Gastrocnemius medialis (tissue), 4 donors: ENCODE data around the gene UQCC2.

Experiments used
- POLR2A ChIP-seq, 2 donors: fragments of 450-650 bp; IDR thresholded peaks; one replicate each; pipeline ENCODE4 v1.6.1; 2017; ENCODE audit warnings: antibody characterized with exemption in 2 of 2, mild to moderate bottlenecking in 2 of 2, moderate library complexity in 2 of 2
- TF ChIP-seq, protein P1 (sequence below), 5 experiments: fragments of 450-650 bp in 3 of 5; fragments of 200-600 bp in 2 of 5; sonication (generic) in 2 of 5; IDR thresholded peaks in 4 of 5; conservative IDR thresholded peaks in 1 of 5; 1 replicate in 4 of 5; 2 replicates in 1 of 5; pipeline ENCODE4 v1.5.1; 2016 to 2019; ENCODE audit warnings: antibody characterized with exemption in 5 of 5, mild to moderate bottlenecking in 3 of 5, moderate library complexity in 3 of 5

DNA sequence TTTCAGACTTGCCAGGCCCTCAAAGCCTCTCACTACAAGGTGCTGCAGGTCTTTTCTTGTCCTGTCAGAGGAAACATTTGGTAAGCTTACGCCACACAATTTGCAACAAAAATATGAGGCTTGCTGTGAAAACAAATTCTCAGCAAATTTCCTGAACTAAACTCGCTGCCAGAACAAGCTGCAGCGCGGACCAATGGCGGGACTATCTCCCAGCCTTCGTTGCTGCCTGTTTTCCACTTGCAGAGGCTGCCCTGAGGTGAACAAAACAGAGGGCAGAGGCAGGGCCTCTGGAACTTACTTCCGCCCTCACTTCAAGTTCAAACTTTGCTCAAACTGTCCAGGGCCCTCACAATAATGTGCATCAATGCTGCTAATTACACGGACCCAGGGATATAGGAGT, 12.4 kb downstream of the UQCC2 start:
- TF ChIP-seq, protein P1, sequence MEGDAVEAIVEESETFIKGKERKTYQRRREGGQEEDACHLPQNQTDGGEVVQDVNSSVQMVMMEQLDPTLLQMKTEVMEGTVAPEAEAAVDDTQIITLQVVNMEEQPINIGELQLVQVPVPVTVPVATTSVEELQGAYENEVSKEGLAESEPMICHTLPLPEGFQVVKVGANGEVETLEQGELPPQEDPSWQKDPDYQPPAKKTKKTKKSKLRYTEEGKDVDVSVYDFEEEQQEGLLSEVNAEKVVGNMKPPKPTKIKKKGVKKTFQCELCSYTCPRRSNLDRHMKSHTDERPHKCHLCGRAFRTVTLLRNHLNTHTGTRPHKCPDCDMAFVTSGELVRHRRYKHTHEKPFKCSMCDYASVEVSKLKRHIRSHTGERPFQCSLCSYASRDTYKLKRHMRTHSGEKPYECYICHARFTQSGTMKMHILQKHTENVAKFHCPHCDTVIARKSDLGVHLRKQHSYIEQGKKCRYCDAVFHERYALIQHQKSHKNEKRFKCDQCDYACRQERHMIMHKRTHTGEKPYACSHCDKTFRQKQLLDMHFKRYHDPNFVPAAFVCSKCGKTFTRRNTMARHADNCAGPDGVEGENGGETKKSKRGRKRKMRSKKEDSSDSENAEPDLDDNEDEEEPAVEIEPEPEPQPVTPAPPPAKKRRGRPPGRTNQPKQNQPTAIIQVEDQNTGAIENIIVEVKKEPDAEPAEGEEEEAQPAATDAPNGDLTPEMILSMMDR (IDR thresholded peaks at IDR 0.05 in 4 of 5, conservative IDR thresholded peaks at IDR 0.05 in 1 of 5) = no peak
- no peak for TF ChIP-seq POLR2A (IDR thresholded peaks at IDR 0.05)
